CD4-positive, alpha-beta T cell treated with Interleukin-15 for 1 hour (primary cell): Measurements from ENCODE around the gene ESRRA.

Source experiments
- DNase-seq: peaks from one replicate; pipeline ENCODE4 v3.0.0-alpha.2; 2020

The ESRRA gene

GRCh38 chr11:64305075-64305690 lies at the start of gene ESRRA:
TSS of gene ESRRA (plus strand) at chr11:64305524. CDS start at chr11:64307180, 1,656 bp downstream.
- peak; percentile 99 for DNase-seq

- no peak for DNase-seq
These were observed 49.0 kb upstream of the ESRRA start for GRCh38 chr11:64256300-64256699.

- DNase-seq = no peak
These were observed 47.0 kb upstream of the ESRRA start for GRCh38 chr11:64258356-64258755.

- no peak for DNase-seq
These were observed 46.3 kb upstream of the ESRRA start for GRCh38 chr11:64258946-64259532.

- DNase-seq = no peak
These were observed 45.7 kb upstream of the ESRRA start for GRCh38 chr11:64259533-64260067.

GRCh38 chr11:64260147-64260708 lies 45.1 kb upstream of the ESRRA start:
- no peak for DNase-seq

- no peak for DNase-seq
These were observed 43.7 kb upstream of the ESRRA start for GRCh38 chr11:64261556-64262080.

- no peak for DNase-seq
These were observed 42.9 kb upstream of the ESRRA start for GRCh38 chr11:64262271-64263002.

GRCh38 chr11:64263021-64263946 lies 42.0 kb upstream of the ESRRA start:
- DNase-seq = no peak

- no peak for DNase-seq
These were observed 41.4 kb upstream of the ESRRA start for GRCh38 chr11:64263947-64264317.

GRCh38 chr11:64264371-64264852 lies 40.9 kb upstream of the ESRRA start:
- DNase-seq = no peak

- DNase-seq = no peak
These were observed 39.9 kb upstream of the ESRRA start for GRCh38 chr11:64265176-64266160.

GRCh38 chr11:64266339-64266738 lies 39.0 kb upstream of the ESRRA start:
- no peak for DNase-seq

- DNase-seq = no peak
These were observed 37.9 kb upstream of the ESRRA start for GRCh38 chr11:64267207-64267945.

GRCh38 chr11:64268025-64268892 lies 37.1 kb upstream of the ESRRA start:
- no peak for DNase-seq

- peak; percentile 58 for DNase-seq
These were observed 36.3 kb upstream of the ESRRA start for GRCh38 chr11:64268893-64269539.

GRCh38 chr11:64269540-64270220 lies 35.6 kb upstream of the ESRRA start:
- peak; percentile 98 for DNase-seq
